ENCODE measurements around the gene PXN. TPM values are rescaled to one million over a fixed set of nuclear protein-coding genes. Genes with fewer than 3 reads are reported as not detected.
"Not testable (repeated sequence)": the region's sequence is repeated elsewhere in the genome, so short reads cannot be mapped to it uniquely, and the experiment has no call there.

Gene PXN
- total RNA-seq, 2 experiments from 2014 or later: 74.5 to 104 TPM

GRCh38 chr12:120262852-120263747 is 2.4 kb downstream of the PXN start:
- peak; percentile 12 for DNase-seq
- Mint-ChIP-seq H3K4me3 (peak overlapping the region; percentile 95), H3K27ac (peak overlapping the region; percentile 88), H3K27me3 (no peaks in the 10 kb centered on the region), H3K4me1 (peaks cover 67% of the 10 kb centered on the region), H3K9me3 (ENCODE audit: low read depth) (no peaks in the 10 kb centered on the region), H3K36me3 (ENCODE audit: low read depth) (peaks cover 16% of the 10 kb centered on the region)
- POLR2A ChIA-PET: interaction anchor here (0.6 to 7.3 kb wide), 5 partner anchors 22 to 62 kb away, joined by 4 to 117 read pairs (median 46); partner anchors contain the start of genes RNU4-1, RNU4-2 and RPLP0
- CTCF ChIA-PET: interaction anchor here (0.9 to 24.9 kb wide), 10 partner anchors 8 to 56 kb away, joined by 3 to 518 read pairs (median 5); partner anchors contain the start of gene SIRT4
- no peak for ATAC-seq
- intact Hi-C loops (cut with DNase I, micrococcal nuclease): loop anchor here in 1 of 2 experiments (1.0 kb wide), 1 partner anchor 11 kb away; no protein-coding TSS in a partner anchor

GRCh38 chr12:120261951-120262851 is 3.3 kb downstream of the PXN start:
- peak overlapping the region; percentile 95 for H3K4me3 Mint-ChIP-seq
- peaks cover 76% of the 10 kb centered on the region for H3K4me1 Mint-ChIP-seq
- H3K36me3 Mint-ChIP-seq (ENCODE audit: low read depth): peaks cover 16% of the 10 kb centered on the region
- DNase-seq (peak; percentile 45), ATAC-seq (peak; percentile 45)
- H3K27me3 Mint-ChIP-seq: no peaks in the 10 kb centered on the region
- ChIA-PET POLR2A (interaction anchor here (0.5 to 7.3 kb wide), 8 partner anchors 21 to 143 kb away, joined by 3 to 117 read pairs (median 6); partner anchors contain the start of genes RNU4-1, RNU4-2 and RPLP0), CTCF (interaction anchor here (1.0 to 24.9 kb wide), 8 partner anchors 7 to 34 kb away, joined by 3 to 518 read pairs (median 7); no protein-coding TSS in a partner anchor)
- H3K9me3 Mint-ChIP-seq (ENCODE audit: low read depth): no peaks in the 10 kb centered on the region
- intact Hi-C loops (cut with DNase I, micrococcal nuclease): loop anchor here in 1 of 2 experiments (1.0 kb wide), 1 partner anchor 10 kb away; no protein-coding TSS in a partner anchor
- peak overlapping the region; percentile 88 for H3K27ac Mint-ChIP-seq

GRCh38 chr12:120260607-120261006 is 4.9 kb downstream of the PXN start:
- H3K27me3 Mint-ChIP-seq: no peaks in the 10 kb centered on the region
- H3K4me3 Mint-ChIP-seq: no peak overlapping the region
- DNase-seq (no peak), ATAC-seq (no peak)
- no peaks in the 10 kb centered on the region for H3K9me3 Mint-ChIP-seq (ENCODE audit: low read depth)
- peaks cover 20% of the 10 kb centered on the region for H3K36me3 Mint-ChIP-seq (ENCODE audit: low read depth)
- H3K4me1 Mint-ChIP-seq: peaks cover 85% of the 10 kb centered on the region
- intact Hi-C loops (cut with DNase I, micrococcal nuclease): no loop called here
- POLR2A ChIA-PET: interaction anchor here (1.5 to 7.3 kb wide), 2 partner anchors 31 to 59 kb away, joined by 5 to 61 read pairs; partner anchors contain the start of gene RPLP0
- H3K27ac Mint-ChIP-seq: peak overlapping the region; percentile 23
- CTCF ChIA-PET: interaction anchor here (2.8 to 24.9 kb wide), 3 partner anchors 11 to 32 kb away, joined by 19 to 518 read pairs (median 72); no protein-coding TSS in a partner anchor

GRCh38 chr12:120259418-120260202 is 5.9 kb downstream of the PXN start:
- Mint-ChIP-seq H3K27ac (peak overlapping the region; percentile 52), H3K36me3 (ENCODE audit: low read depth) (peaks cover 21% of the 10 kb centered on the region), H3K27me3 (no peaks in the 10 kb centered on the region), H3K4me1 (peaks cover 88% of the 10 kb centered on the region), H3K9me3 (ENCODE audit: low read depth) (no peaks in the 10 kb centered on the region), H3K4me3 (no peak overlapping the region)
- DNase-seq (no peak), ATAC-seq (no peak)
- intact Hi-C loops (cut with DNase I, micrococcal nuclease): no loop called here
- CTCF ChIA-PET: interaction anchor here (1.2 to 24.9 kb wide), 3 partner anchors 10 to 43 kb away, joined by 3 to 518 read pairs (median 72); partner anchors contain the start of gene SIRT4
- POLR2A ChIA-PET: interaction anchor here (0.7 to 4.1 kb wide), 2 partner anchors 9 to 32 kb away, joined by 3 to 30 read pairs; partner anchors contain the start of genes RNU4-1 and RNU4-2

GRCh38 chr12:120258323-120258896 is 7.1 kb downstream of the PXN start:
- Mint-ChIP-seq H3K36me3 (ENCODE audit: low read depth) (peaks cover 25% of the 10 kb centered on the region), H3K27me3 (no peaks in the 10 kb centered on the region), H3K27ac (peak overlapping the region; percentile 76), H3K4me3 (no peak overlapping the region), H3K9me3 (ENCODE audit: low read depth) (no peaks in the 10 kb centered on the region), H3K4me1 (peaks cover 87% of the 10 kb centered on the region)
- DNase-seq (no peak), ATAC-seq (no peak)
- intact Hi-C loops (cut with DNase I, micrococcal nuclease): no loop called here
- CTCF ChIA-PET: interaction anchor here (9.7 to 24.9 kb wide), 2 partner anchors 9 to 30 kb away, joined by 72 to 518 read pairs; no protein-coding TSS in a partner anchor
- POLR2A ChIA-PET: interaction anchor here (0.7 to 4.1 kb wide), 2 partner anchors 8 to 33 kb away, joined by 3 to 30 read pairs; partner anchors contain the start of genes RNU4-1 and RNU4-2

GRCh38 chr12:120257041-120257821 is 8.3 kb downstream of the PXN start:
- peaks cover 25% of the 10 kb centered on the region for H3K36me3 Mint-ChIP-seq (ENCODE audit: low read depth)
- H3K4me3 Mint-ChIP-seq: no peak overlapping the region
- H3K27ac Mint-ChIP-seq: peak overlapping the region; percentile 76
- no peaks in the 10 kb centered on the region for H3K9me3 Mint-ChIP-seq (ENCODE audit: low read depth)
- no peaks in the 10 kb centered on the region for H3K27me3 Mint-ChIP-seq
- no peak for DNase-seq
- POLR2A ChIA-PET: interaction anchor here (0.6 to 4.1 kb wide), 3 partner anchors 8 to 56 kb away, joined by 3 to 30 read pairs (median 3); partner anchors contain the start of genes PXN, RNU4-1 and RNU4-2
- H3K4me1 Mint-ChIP-seq: peaks cover 87% of the 10 kb centered on the region
- intact Hi-C loops (cut with DNase I, micrococcal nuclease): no loop called here
- ATAC-seq: no peak
- CTCF ChIA-PET: interaction anchor here (0.9 to 24.9 kb wide), 7 partner anchors 8 to 29 kb away, joined by 3 to 518 read pairs (median 5); partner anchors contain the start of gene PXN

- Mint-ChIP-seq H3K4me1 (peaks cover 84% of the 10 kb centered on the region), H3K27ac (peak overlapping the region; percentile 83), H3K9me3 (ENCODE audit: low read depth) (no peaks in the 10 kb centered on the region), H3K4me3 (no peak overlapping the region), H3K27me3 (no peaks in the 10 kb centered on the region), H3K36me3 (ENCODE audit: low read depth) (peaks cover 24% of the 10 kb centered on the region)
- CTCF ChIA-PET: interaction anchor here (0.6 to 24.9 kb wide), 6 partner anchors 8 to 377 kb away, joined by 3 to 518 read pairs (median 8); no protein-coding TSS in a partner anchor
- POLR2A ChIA-PET: interaction anchor here (0.7 to 1.9 kb wide), 2 partner anchors 37 to 239 kb away, joined by 6 read pairs; partner anchors contain the start of gene RNU4-2
- ATAC-seq (no peak), DNase-seq (no peak)
- intact Hi-C loops (cut with DNase I, micrococcal nuclease): no loop called here
Measured at GRCh38 chr12:120254809-120255208, 10.7 kb downstream of the PXN start.

GRCh38 chr12:120253313-120253712 is 12.2 kb downstream of the PXN start:
- POLR2A ChIA-PET: interaction anchor here (1.9 kb wide), 2 partner anchors 38 to 52 kb away, joined by 6 to 15 read pairs; partner anchors contain the start of genes RNU4-2 and RPLP0
- DNase-seq; intact Hi-C loops (cut with DNase I, micrococcal nuclease); H3K27me3 Mint-ChIP-seq; H3K9me3 Mint-ChIP-seq (ENCODE audit: low read depth): not testable (repeated sequence)
- Mint-ChIP-seq H3K27ac (peak overlapping the region; percentile 96), H3K4me1 (peaks cover 87% of the 10 kb centered on the region), H3K4me3 (peak overlapping the region; percentile 65), H3K36me3 (ENCODE audit: low read depth) (peaks cover 23% of the 10 kb centered on the region)
- CTCF ChIA-PET: interaction anchor here (0.7 to 24.9 kb wide), 6 partner anchors 10 to 52 kb away, joined by 3 to 518 read pairs (median 8); partner anchors contain the start of genes PXN and RNU4-1
- peak; percentile 4 for ATAC-seq

Data from activated CD4-positive, alpha-beta T cell treated with anti-CD3 and anti-CD28 coated beads for 36 hours (primary cell).